OCI-LY1 (cell line): Measurements from ENCODE around the gene SCAPER.

Experiments
- CTCF ChIP-seq: fragments of 200-600 bp; sonication (generic), shearing (Covaris generic); IDR thresholded peaks from 2 replicates; pipeline ENCODE4 v1.5.1; 2017; ENCODE audit warnings: mild to moderate bottlenecking, antibody characterized with exemption, low read length, moderate library complexity, mixed read lengths
- EZH2 ChIP-seq: fragments of 200-600 bp; sonication (generic), shearing (Covaris generic); IDR thresholded peaks from 2 replicates; pipeline ENCODE4 v1.8.0; 2017; ENCODE audit warnings: borderline replicate concordance, mixed run types, mild to moderate bottlenecking, antibody characterized with exemption, low read length, moderate library complexity, mixed read lengths

GRCh38 chr15:76894174-76894573, 11.0 kb downstream of the SCAPER start:
- TF ChIP-seq CTCF = no peak
- no peak for TF ChIP-seq EZH2
